AG09309 (cell line): ENCODE data around the gene PCNA.

ENCODE experiments used
- DNase-seq: peaks from one replicate; pipeline ENCODE4 v3.0.0-alpha.2; 2010; ENCODE audit warnings: low read depth
- H3K4me3 ChIP-seq: 2 replicates; pipeline ENCODE4 v1.5.1; 2011; ENCODE audit warnings: mild to moderate bottlenecking, low read depth, low read length, moderate library complexity; ENCODE audit not compliant: control insufficient read depth
- CTCF ChIP-seq: IDR thresholded peaks from 2 replicates; pipeline ENCODE4 v1.5.1; 2011; ENCODE audit warnings: mild to moderate bottlenecking, low read depth, low read length, inconsistent platforms; ENCODE audit not compliant: insufficient read depth, control insufficient read depth; ENCODE audit errors: missing control alignments

PCNA gene

GRCh38 chr20:5149892-5150225 lies 30.1 kb upstream of the PCNA start:
- DNase-seq = no peak
- no peak for TF ChIP-seq CTCF
- no peak overlapping the region for H3K4me3 ChIP-seq

GRCh38 chr20:5148581-5148980 lies 28.8 kb upstream of the PCNA start:
- no peak for TF ChIP-seq CTCF
- H3K4me3 ChIP-seq = no peak overlapping the region
- no peak for DNase-seq

GRCh38 chr20:5146871-5147592 lies 27.3 kb upstream of the PCNA start:
- no peak overlapping the region for H3K4me3 ChIP-seq
- TF ChIP-seq CTCF = no peak
- DNase-seq = no peak

GRCh38 chr20:5146099-5146668 lies 26.4 kb upstream of the PCNA start:
- DNase-seq = no peak
- H3K4me3 ChIP-seq = no peak overlapping the region
- no peak for TF ChIP-seq CTCF

- no peak for TF ChIP-seq CTCF
- no peak for DNase-seq
- H3K4me3 ChIP-seq = no peak overlapping the region
Observed at GRCh38 chr20:5145365-5146098, 25.8 kb upstream of the PCNA start.

GRCh38 chr20:5143851-5144250 lies 24.1 kb upstream of the PCNA start:
- no peak overlapping the region for H3K4me3 ChIP-seq
- no peak for TF ChIP-seq CTCF
- DNase-seq = no peak
